Neuron (in vitro differentiated cells): ENCODE results near the gene BCL10.

ENCODE experiments used
- H2AFZ ChIP-seq: one replicate; pipeline ENCODE4 v1.6.1; 2013; ENCODE audit warnings: low read depth, mild to moderate bottlenecking, inconsistent platforms, low read length, moderate library complexity
- H3K27me3 ChIP-seq: one replicate; pipeline ENCODE4 v1.6.1; 2013; ENCODE audit warnings: low read length; ENCODE audit not compliant: insufficient read depth
- H3K36me3 ChIP-seq: one replicate; pipeline ENCODE4 v1.6.1; 2013; ENCODE audit warnings: low read length; ENCODE audit not compliant: insufficient read depth
- H3K4me1 ChIP-seq: one replicate; pipeline ENCODE4 v1.6.1; 2013; ENCODE audit warnings: low read length; ENCODE audit not compliant: insufficient read depth
- H3K4me3 ChIP-seq: 2 replicates; pipeline ENCODE4 v1.5.1; 2013; ENCODE audit warnings: mild to moderate bottlenecking, low read length, moderate library complexity
- H3K9me3 ChIP-seq: one replicate; pipeline ENCODE4 v1.6.1; 2013; ENCODE audit warnings: low read length

BCL10 gene

DNA sequence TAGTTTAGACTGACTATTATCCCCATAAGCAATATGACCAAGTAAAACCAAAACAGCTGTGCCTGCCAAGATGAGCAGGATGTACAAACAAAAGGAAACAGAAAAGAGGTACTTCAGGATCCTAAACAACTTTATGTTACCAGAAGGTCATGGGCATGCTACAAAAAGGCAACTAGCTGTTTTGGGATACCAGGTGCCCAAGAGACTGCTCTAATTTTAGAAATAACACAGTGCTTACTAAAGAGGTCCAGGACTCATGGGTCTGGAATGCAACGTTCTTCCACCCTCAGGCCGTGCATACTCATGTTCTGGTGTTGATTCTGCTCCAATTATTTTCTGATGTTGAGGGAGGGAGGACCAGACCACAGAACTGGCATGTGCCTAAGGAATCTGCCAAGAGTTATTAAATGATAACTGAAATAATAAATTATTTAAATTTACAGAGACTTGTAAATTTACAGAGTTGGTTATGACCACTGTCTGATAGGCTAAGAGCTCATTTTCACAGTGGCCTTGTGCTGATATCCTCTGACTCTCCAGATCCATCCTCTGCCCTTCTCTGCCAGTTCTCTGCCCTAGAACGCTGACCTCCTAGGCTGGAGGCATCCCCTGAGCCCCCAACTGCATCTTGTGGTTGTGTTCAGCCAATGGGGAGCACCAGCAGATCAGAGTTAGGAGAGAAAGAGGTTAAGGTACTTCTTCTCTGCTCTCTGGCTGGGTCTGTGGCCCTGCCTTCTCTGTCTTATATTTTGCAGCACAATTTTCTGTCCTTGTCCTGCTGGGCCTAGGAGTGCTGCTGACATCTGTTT is 37.7 kb upstream of the BCL10 start:
- Histone ChIP-seq H3K9me3 (no peaks in the 10 kb centered on the region), H3K4me1 (no peaks in the 10 kb centered on the region), H3K4me3 (no peak overlapping the region)

DNA sequence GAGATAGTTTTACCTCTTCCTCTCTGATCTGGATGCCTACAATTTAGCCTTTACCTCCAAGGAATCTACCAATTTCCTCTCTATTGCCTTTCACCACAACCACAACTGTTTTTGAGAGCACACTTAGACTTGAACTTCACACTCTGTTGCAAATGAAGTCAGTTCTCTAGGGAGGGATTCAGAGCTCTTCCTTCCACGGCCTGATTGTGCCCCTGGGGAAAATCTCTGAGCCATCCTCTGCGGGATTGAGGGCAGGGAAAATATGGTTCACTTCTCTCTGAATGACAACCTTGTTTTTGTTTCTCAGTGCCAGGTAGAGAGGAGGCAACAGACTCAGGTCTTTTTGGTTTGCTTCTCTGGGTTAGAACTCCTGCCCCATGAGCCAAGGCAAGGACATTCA is 35.4 kb upstream of the BCL10 start:
- Histone ChIP-seq H3K27me3 (no peaks in the 10 kb centered on the region), H3K4me1 (peaks cover 5% of the 10 kb centered on the region), H3K36me3 (no peaks in the 10 kb centered on the region), H3K9me3 (no peaks in the 10 kb centered on the region), H2AFZ (no peak overlapping the region), H3K4me3 (no peak overlapping the region)

More for the DNA sequence above, 37.7 kb upstream of the BCL10 start:
- Histone ChIP-seq H3K36me3 (no peaks in the 10 kb centered on the region), H3K27me3 (no peaks in the 10 kb centered on the region), H2AFZ (no peak overlapping the region)

DNA sequence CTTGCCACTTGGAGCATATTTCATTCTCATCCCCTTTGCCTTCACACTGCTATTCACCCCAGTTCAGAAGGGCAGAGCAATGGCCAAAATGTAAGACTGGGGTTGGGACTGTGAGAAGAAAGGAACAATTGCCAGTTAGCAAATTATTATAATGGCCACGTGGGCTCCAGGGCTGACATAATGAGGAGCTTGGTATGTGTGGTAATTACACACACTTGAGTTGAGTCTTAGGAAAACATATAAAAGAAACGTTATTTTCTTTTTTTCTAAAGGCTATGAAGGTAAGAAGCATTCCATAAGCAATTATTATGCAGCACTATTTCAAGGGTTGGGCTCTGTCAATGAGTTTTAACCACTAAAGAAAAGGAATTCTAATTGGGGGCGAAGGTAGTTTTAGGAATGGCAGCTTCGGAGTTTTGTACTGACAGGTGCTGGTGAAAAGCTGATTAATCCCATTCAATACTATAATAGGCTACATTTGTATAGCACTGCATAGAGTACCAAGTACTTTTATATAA is 32.5 kb upstream of the BCL10 start:
- Histone ChIP-seq H3K27me3 (no peaks in the 10 kb centered on the region), H3K4me1 (peaks cover 5% of the 10 kb centered on the region), H3K9me3 (no peaks in the 10 kb centered on the region), H3K4me3 (no peak overlapping the region), H3K36me3 (no peaks in the 10 kb centered on the region), H2AFZ (no peak overlapping the region)

DNA sequence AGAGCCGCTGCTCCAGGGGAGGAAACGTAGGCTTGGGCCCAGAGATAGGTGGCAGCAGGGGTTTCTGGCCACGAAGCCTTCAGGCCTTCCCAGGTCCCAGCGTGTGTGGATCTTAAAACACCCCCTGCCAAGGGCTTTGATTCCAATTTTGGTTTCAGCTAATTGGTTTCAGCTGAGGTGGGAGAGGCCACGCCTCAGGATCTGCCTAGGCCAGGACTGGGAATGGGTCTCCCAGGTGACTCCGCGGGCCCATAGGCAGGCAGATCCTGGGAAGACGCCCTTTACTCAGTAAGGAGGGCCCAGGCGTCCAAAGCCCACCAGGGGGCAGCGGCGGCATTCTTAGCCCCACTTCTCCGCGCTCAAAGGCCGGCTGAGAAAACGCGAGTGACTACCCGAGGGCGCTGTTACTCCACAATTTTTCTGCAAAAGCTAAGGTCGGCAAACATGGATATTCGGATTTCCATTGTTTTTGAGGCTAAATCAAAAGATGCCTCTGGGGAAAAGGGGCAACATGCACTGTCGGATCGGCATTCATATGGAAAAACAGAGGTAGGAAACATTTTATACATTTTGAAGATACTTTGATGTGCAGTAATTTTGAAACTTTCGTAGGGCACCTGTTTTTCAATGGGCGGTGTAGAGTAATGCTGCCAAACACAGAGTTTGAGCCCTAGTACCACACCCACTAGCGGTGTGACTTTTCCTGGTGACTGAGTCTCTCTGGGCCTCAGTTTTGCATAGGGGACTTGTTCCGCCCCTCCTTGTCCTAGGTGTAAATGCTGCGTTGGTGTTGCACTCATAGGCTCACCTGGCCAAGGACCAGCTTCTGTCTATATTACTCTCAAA is 31.8 kb upstream of the BCL10 start:
- H3K9me3 ChIP-seq = no peaks in the 10 kb centered on the region
- peaks cover 5% of the 10 kb centered on the region for H3K4me1 ChIP-seq
- H2AFZ ChIP-seq = no peak overlapping the region
- no peaks in the 10 kb centered on the region for H3K36me3 ChIP-seq
- H3K27me3 ChIP-seq = no peaks in the 10 kb centered on the region
- no peak overlapping the region for H3K4me3 ChIP-seq

DNA sequence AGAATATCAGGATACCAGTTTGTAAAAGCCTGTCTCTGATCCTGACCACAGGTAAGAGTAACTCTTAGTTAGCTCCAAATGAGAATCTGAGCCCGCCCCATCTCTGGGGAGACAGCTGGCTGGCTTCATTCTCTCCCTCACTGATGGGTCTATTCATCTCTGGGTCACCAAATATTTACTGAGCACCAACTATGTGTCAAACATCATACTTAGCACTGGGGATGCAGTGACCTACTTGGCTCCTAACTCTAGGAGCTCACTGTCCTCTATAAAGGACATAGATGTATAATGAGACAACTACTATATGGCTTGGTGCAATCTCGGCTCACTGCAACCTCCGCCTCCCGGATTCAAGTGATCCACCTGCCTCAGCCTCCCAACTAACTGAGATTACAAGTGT is 29.8 kb upstream of the BCL10 start:
- no peak overlapping the region for H2AFZ ChIP-seq
- no peaks in the 10 kb centered on the region for H3K9me3 ChIP-seq
- H3K36me3 ChIP-seq = no peaks in the 10 kb centered on the region
- no peaks in the 10 kb centered on the region for H3K27me3 ChIP-seq
- no peak overlapping the region for H3K4me3 ChIP-seq
- H3K4me1 ChIP-seq = peaks cover 5% of the 10 kb centered on the region

DNA sequence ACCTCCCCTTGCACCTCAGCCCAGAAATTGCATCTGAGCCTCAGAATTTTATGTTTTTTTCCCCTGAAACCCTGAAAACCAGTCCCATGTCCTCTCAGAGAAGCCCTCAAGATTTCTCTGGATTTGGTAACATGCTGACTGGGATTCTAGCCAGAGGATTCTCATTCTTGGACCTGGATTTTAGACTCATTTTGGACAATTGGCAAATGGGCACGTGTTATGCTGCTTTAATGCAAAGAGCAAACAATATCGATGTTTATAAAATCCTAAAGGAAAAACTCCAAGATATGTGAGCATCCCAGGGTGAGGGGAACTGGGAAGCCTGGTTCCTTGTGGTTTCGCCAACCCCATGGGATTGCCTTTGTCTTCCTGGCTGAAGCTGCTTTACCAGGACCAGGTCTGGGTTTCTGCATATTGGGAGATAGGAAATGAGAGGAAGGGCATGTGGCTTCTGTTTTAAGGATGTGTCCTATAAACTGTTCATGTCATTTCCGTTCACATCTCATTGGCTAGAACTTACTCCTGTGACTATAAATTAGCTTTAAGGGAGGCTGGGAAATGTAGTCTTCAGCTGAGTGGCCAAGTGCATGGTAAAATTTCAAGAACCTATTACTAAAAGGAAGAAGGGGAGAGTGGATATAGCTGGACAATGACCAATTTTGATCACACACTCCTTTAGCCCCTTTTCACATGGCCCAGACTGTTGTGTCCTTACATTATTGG is 27.2 kb upstream of the BCL10 start:
- no peaks in the 10 kb centered on the region for H3K27me3 ChIP-seq
- no peak overlapping the region for H3K4me3 ChIP-seq
- H2AFZ ChIP-seq = no peak overlapping the region
- H3K36me3 ChIP-seq = no peaks in the 10 kb centered on the region
- H3K9me3 ChIP-seq = no peaks in the 10 kb centered on the region
- peaks cover 3% of the 10 kb centered on the region for H3K4me1 ChIP-seq

DNA sequence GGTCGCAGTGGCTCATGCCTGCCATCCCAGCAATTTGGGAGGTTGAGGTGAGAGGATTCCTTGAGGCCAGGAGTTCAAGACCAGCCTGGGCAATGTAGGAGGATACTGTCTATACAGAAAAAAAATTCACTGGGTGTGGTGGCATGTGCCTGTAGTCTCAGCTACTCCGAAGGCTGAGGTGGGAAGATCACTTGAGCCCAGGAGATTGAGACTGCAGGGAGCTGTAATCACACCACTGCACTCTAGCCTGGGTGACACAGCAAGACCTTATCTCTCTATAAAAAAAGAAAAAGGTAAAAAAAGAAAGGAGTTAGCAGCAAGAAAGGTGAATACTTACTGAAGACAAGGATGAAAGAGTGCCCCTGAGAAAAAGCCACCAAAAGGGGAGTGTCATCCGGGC is 23.7 kb upstream of the BCL10 start:
- no peaks in the 10 kb centered on the region for H3K4me1 ChIP-seq
- H3K27me3 ChIP-seq = no peaks in the 10 kb centered on the region
- no peaks in the 10 kb centered on the region for H3K9me3 ChIP-seq
- no peaks in the 10 kb centered on the region for H3K36me3 ChIP-seq
- H3K4me3 ChIP-seq = no peak overlapping the region
- no peak overlapping the region for H2AFZ ChIP-seq

DNA sequence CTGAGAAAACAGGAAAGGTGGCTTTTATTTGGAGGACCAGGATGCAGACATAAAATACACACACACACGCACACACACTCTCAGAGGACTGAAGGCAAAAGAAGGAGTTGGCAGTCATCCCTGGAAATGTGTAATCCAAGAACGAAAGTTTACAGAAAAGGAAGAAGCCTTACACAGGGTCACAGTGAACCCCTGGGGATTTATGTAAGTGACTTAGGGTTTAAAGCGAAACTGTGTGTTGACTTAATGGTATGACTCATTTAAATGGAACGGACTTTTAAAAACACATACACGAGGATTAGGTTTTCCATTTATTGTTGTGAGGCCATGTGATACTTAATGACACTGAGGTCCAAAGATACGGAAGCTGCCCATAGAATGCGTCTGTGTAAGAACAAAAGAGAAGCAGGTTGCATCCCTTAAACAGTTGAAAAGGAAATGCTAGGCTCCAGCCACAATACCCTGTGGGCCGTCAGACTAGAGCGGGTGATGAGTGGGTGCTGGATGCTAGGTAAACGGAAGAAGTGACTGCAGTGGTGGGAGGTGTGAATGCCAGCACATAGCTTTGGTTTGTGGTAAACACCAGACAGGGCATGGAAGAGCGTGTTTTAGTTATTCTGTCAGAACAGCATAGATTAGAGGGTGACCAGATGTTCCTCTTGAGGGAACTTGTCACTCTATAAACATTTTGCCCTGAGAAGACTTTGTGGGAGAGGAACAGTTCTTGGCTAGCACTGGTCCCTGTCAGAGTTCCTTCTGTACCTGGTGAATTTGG is 21.6 kb upstream of the BCL10 start:
- Histone ChIP-seq H3K4me3 (no peak overlapping the region), H3K4me1 (no peaks in the 10 kb centered on the region), H2AFZ (no peak overlapping the region), H3K27me3 (no peaks in the 10 kb centered on the region), H3K9me3 (no peaks in the 10 kb centered on the region), H3K36me3 (no peaks in the 10 kb centered on the region)

DNA sequence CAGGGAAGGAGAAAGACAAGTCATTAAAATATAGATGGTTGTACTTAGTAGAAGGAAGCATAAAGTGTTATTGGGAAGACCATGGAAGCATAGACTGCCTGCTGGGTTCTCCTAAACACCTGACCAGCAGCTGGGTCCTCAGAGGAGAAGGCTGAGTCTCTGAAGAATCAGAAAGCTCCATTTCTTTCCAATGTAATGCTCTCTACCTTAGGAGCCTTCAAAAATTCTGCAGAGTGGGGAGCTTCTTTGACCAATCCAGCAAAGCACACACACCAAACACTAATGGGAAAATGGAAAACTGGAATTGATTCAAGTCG is 21.1 kb upstream of the BCL10 start:
- H3K36me3 ChIP-seq = no peaks in the 10 kb centered on the region
- H2AFZ ChIP-seq = no peak overlapping the region
- no peak overlapping the region for H3K4me3 ChIP-seq
- no peaks in the 10 kb centered on the region for H3K4me1 ChIP-seq
- no peaks in the 10 kb centered on the region for H3K27me3 ChIP-seq
- H3K9me3 ChIP-seq = no peaks in the 10 kb centered on the region

DNA sequence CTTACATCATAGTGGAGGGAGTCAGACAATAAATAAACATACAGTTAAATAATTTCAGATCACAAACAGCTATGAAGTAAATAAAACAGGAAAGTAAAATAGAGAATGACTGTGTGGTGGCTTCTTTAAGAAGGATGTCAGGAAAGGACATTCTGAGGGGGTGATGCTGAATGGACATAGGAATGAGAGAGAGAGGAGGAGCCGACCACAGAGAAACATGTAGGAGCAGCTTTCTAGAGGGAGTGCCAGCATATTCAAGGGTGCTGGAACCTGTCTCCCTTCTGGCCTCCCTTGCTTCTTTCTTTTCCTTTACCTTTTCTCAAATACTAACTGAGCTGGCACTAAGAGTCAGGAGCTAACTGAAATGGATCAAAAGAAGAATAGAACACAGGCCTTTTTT is 20.5 kb upstream of the BCL10 start:
- Histone ChIP-seq H3K4me3 (no peak overlapping the region), H2AFZ (no peak overlapping the region), H3K4me1 (no peaks in the 10 kb centered on the region), H3K36me3 (no peaks in the 10 kb centered on the region), H3K9me3 (no peaks in the 10 kb centered on the region), H3K27me3 (no peaks in the 10 kb centered on the region)

DNA sequence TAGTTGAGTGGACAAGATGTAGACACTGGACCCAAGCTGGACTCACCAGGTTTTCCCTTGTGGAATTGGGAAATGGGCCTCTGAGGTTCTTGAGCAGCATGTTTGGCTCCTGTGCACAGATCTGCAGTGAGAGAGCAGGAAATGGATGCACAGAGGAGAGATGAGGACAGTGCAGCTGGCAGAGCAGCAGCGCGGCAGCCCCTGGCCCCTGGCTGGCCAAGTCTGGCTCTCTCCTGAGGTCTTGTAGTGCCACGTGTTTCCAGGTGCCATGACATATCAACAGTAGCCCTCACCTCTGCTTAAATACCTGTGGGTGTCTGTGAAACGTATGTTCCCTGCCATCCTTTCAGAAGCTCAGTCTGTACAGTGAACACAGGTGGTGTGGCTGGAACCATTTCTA is 19.2 kb upstream of the BCL10 start:
- Histone ChIP-seq H3K4me3 (no peak overlapping the region), H3K4me1 (no peaks in the 10 kb centered on the region), H3K36me3 (no peaks in the 10 kb centered on the region), H3K27me3 (no peaks in the 10 kb centered on the region), H3K9me3 (no peaks in the 10 kb centered on the region), H2AFZ (no peak overlapping the region)

DNA sequence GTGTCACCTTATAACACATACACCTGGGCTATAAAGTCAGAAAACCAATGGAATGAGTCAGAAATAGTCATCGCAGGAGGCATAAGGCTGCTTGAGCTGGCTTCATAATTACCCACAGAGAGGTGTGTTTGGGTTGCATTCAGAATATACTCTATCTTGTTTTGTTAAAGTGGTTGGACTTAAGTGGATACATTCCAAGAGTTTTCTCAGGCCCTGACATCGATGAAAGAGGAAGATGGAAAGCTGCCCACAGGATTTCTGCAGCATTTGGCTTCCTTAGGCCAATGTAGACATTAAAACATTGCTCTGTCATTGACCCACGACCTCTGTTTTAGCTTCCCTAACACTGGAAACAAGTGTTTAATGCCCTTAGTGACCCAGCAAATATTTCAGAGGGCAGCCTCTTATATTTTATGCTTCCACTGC is 18.6 kb upstream of the BCL10 start:
- Histone ChIP-seq H3K9me3 (no peaks in the 10 kb centered on the region), H3K36me3 (no peaks in the 10 kb centered on the region), H3K4me3 (no peak overlapping the region), H3K27me3 (no peaks in the 10 kb centered on the region), H2AFZ (no peak overlapping the region), H3K4me1 (no peaks in the 10 kb centered on the region)
